HAP-1 (cell line): ENCODE measurements around the gene BICD2.

Source experiments
- DNase-seq, 2 experiments: peaks; one replicate each; pipeline ENCODE4 v3.0.0-alpha.2; 2016 to 2020; ENCODE audit warnings: low spot score in 2 of 2
- H3K27me3 ChIP-seq: fragments of 250-450 bp; sonication (Bioruptor Pico); 2 replicates; pipeline ENCODE4 v1.5.1; 2020; ENCODE audit warnings: low read depth, mild to moderate bottlenecking, moderate library complexity
- H3K36me3 ChIP-seq: fragments of 250-450 bp; sonication (Bioruptor Pico); replicated peaks from 2 replicates; pipeline ENCODE4 v1.5.1; 2020; ENCODE audit warnings: mild to moderate bottlenecking
- H3K4me1 ChIP-seq: fragments of 250-450 bp; sonication (Bioruptor Pico); 2 replicates; pipeline ENCODE4 v1.5.1; 2020; ENCODE audit warnings: mild to moderate bottlenecking
- H3K4me3 ChIP-seq: fragments of 250-450 bp; sonication (Bioruptor Pico); 2 replicates; pipeline ENCODE4 v1.5.1; 2020; ENCODE audit warnings: mild to moderate bottlenecking, moderate library complexity
- H3K9me3 ChIP-seq: fragments of 250-450 bp; sonication (Bioruptor Pico); 2 replicates; pipeline ENCODE4 v1.5.1; 2020; ENCODE audit warnings: mild to moderate bottlenecking, moderate library complexity
- in situ Hi-C: fragments of 300-500 bp; cut with MboI; formaldehyde crosslinking; loops from 3 replicates; pipeline ENCODE4 v1.14.3; 2020; ENCODE audit warnings: low sequenced_read_pairs, inconsistent platforms, mixed read lengths

The BICD2 gene

GRCh38 chr9:92749071-92749933, 15.3 kb downstream of the BICD2 start:
- Histone ChIP-seq H3K27me3 (no peaks in the 10 kb centered on the region), H3K9me3 (no peaks in the 10 kb centered on the region), H3K4me3 (no peak overlapping the region), H3K4me1 (no peaks in the 10 kb centered on the region; the same call in 1 of the 2 replicates), H3K36me3 (no peaks in the 10 kb centered on the region)
- no peak for DNase-seq
- in situ Hi-C loops, result no loop called here

- Histone ChIP-seq H3K9me3 (no peaks in the 10 kb centered on the region), H3K4me1 (no peaks in the 10 kb centered on the region), H3K36me3 (no peaks in the 10 kb centered on the region), H3K4me3 (no peak overlapping the region), H3K27me3 (no peaks in the 10 kb centered on the region)
- no peak for DNase-seq
- in situ Hi-C loops, result no loop called here
These were observed 16.5 kb downstream of the BICD2 start for GRCh38 chr9:92748233-92748497.

- no peak for DNase-seq
- no peaks in the 10 kb centered on the region for H3K4me1 ChIP-seq
- H3K27me3 ChIP-seq, result no peaks in the 10 kb centered on the region
- in situ Hi-C loops, result no loop called here
- no peaks in the 10 kb centered on the region for H3K9me3 ChIP-seq
- H3K36me3 ChIP-seq, result no peaks in the 10 kb centered on the region
- H3K4me3 ChIP-seq, result no peak overlapping the region
These were observed 17.0 kb downstream of the BICD2 start for GRCh38 chr9:92747459-92748232.

- DNase-seq, result no peak
- H3K9me3 ChIP-seq, result no peaks in the 10 kb centered on the region
- no peak overlapping the region for H3K4me3 ChIP-seq
- no peaks in the 10 kb centered on the region for H3K36me3 ChIP-seq
- in situ Hi-C loops, result no loop called here
- H3K27me3 ChIP-seq, result no peaks in the 10 kb centered on the region
- no peaks in the 10 kb centered on the region for H3K4me1 ChIP-seq
These were observed 17.8 kb downstream of the BICD2 start for GRCh38 chr9:92746567-92747458.

- Histone ChIP-seq H3K4me1 (peaks cover under 1% of the 10 kb centered on the region; the same call in 1 of the 2 replicates), H3K27me3 (no peaks in the 10 kb centered on the region), H3K36me3 (no peaks in the 10 kb centered on the region), H3K4me3 (no peak overlapping the region), H3K9me3 (no peaks in the 10 kb centered on the region)
- DNase-seq, result no peak
- in situ Hi-C loops, result no loop called here
These were observed 18.8 kb downstream of the BICD2 start for GRCh38 chr9:92745881-92746280.

- no peaks in the 10 kb centered on the region for H3K36me3 ChIP-seq
- no peaks in the 10 kb centered on the region for H3K9me3 ChIP-seq
- H3K4me1 ChIP-seq, result peaks cover 5% of the 10 kb centered on the region
- in situ Hi-C loops, result no loop called here
- DNase-seq, result no peak
- H3K4me3 ChIP-seq, result no peak overlapping the region
- H3K27me3 ChIP-seq, result no peaks in the 10 kb centered on the region
These were observed 19.3 kb downstream of the BICD2 start for GRCh38 chr9:92745331-92745730.

GRCh38 chr9:92740969-92741368, 23.7 kb downstream of the BICD2 start:
- Histone ChIP-seq H3K4me1 (peaks cover 5% of the 10 kb centered on the region), H3K27me3 (no peaks in the 10 kb centered on the region), H3K9me3 (no peaks in the 10 kb centered on the region), H3K4me3 (no peak overlapping the region), H3K36me3 (no peaks in the 10 kb centered on the region)
- no peak for DNase-seq
- in situ Hi-C loops, result no loop called here

GRCh38 chr9:92740446-92740961, 24.1 kb downstream of the BICD2 start:
- Histone ChIP-seq H3K27me3 (no peaks in the 10 kb centered on the region), H3K36me3 (no peaks in the 10 kb centered on the region), H3K9me3 (no peaks in the 10 kb centered on the region), H3K4me3 (no peak overlapping the region), H3K4me1 (peaks cover 5% of the 10 kb centered on the region)
- in situ Hi-C loops, result no loop called here
- DNase-seq, result no peak

- DNase-seq, result no peak
- in situ Hi-C loops, result no loop called here
- H3K36me3 ChIP-seq, result no peaks in the 10 kb centered on the region
- H3K4me3 ChIP-seq, result no peak overlapping the region
- H3K27me3 ChIP-seq, result no peaks in the 10 kb centered on the region
- H3K4me1 ChIP-seq, result peaks cover 5% of the 10 kb centered on the region
- H3K9me3 ChIP-seq, result no peaks in the 10 kb centered on the region
These were observed 24.6 kb downstream of the BICD2 start for GRCh38 chr9:92740009-92740408.

- in situ Hi-C loops, result no loop called here
- Histone ChIP-seq H3K36me3 (no peaks in the 10 kb centered on the region), H3K9me3 (no peaks in the 10 kb centered on the region), H3K27me3 (no peaks in the 10 kb centered on the region), H3K4me3 (no peak overlapping the region), H3K4me1 (peaks cover 5% of the 10 kb centered on the region)
- no peak for DNase-seq
These were observed 25.2 kb downstream of the BICD2 start for GRCh38 chr9:92739346-92739970.

- Histone ChIP-seq H3K4me1 (peaks cover 5% of the 10 kb centered on the region), H3K36me3 (no peaks in the 10 kb centered on the region), H3K4me3 (no peak overlapping the region), H3K9me3 (no peaks in the 10 kb centered on the region), H3K27me3 (no peaks in the 10 kb centered on the region)
- in situ Hi-C loops, result no loop called here
- no peak for DNase-seq
These were observed 26.0 kb downstream of the BICD2 start for GRCh38 chr9:92738661-92739081.

- in situ Hi-C loops, result no loop called here
- DNase-seq, result no peak
- peaks cover 5% of the 10 kb centered on the region for H3K4me1 ChIP-seq
These were observed 26.9 kb downstream of the BICD2 start for GRCh38 chr9:92737611-92738299.

GRCh38 chr9:92737216-92737606, 27.4 kb downstream of the BICD2 start:
- no peaks in the 10 kb centered on the region for H3K27me3 ChIP-seq
- in situ Hi-C loops, result no loop called here
- DNase-seq, result no peak
- H3K4me1 ChIP-seq, result peaks cover 5% of the 10 kb centered on the region
- H3K9me3 ChIP-seq, result no peaks in the 10 kb centered on the region
- no peaks in the 10 kb centered on the region for H3K36me3 ChIP-seq
- no peak overlapping the region for H3K4me3 ChIP-seq

More at GRCh38 chr9:92737611-92738299, 26.9 kb downstream of the BICD2 start:
- no peak overlapping the region for H3K4me3 ChIP-seq
- no peaks in the 10 kb centered on the region for H3K27me3 ChIP-seq
- no peaks in the 10 kb centered on the region for H3K9me3 ChIP-seq
- no peaks in the 10 kb centered on the region for H3K36me3 ChIP-seq
